ENCODE results near the gene GPR132. TPM values are rescaled to one million over a fixed set of nuclear protein-coding genes. Genes with fewer than 3 reads are reported as not detected.

GPR132 gene
- total and polyA plus RNA-seq, 8 donors, result 0.61 to 10.4 (median 1.4) TPM

DNA sequence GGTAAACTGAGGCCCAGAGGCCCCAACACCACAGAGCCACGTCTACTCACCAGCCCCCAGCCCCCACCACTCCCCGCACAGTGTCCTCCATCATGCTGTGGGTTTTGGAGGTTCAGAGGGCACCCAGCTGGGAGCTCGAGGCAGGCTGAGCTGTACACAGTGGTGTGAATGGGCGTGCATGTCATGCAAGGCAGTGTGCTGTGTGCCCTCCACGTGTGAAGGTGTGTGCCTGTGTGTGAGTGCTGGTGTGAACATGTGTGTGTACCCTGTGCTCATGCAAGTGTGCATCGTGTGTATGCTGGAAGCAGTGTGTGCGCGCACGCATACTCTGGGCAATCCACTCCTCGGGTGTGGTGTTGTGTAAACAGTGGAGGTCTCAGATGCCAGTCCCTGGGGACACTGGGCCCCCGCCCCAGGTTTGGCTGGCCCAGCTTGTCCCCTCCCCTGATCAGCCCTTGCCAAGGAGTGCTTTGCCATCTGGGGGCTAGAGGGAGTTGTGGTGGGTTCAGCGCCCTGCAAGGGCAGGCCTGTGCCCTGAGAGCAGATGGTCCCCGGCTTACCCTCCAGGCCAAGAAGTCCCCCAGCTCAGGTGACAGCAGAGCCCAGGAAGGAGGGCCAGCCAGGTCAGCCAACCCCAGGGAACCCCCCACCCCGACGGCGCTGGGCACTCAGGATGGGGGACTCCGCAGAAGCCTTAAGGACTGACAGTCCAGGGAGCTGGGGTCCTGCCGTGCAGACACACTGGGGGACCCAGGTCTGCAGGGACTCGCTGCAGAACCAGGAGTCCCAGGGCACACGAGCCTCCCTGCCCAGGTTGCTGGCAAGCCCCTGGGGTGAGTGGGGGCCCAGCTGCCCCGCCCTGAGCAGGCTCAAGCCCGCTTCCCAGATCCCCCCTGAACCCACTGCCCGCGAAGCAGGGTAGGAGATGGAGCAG, 23.8 kb upstream of the GPR132 start:
- Histone ChIP-seq H3K4me3 (no peak overlapping the region), H3K27me3 (peaks cover 0 to 57% of the 10 kb centered on the region in 2 donors), H3K36me3 (no peaks in the 10 kb centered on the region), H3K9me3 (no peaks in the 10 kb centered on the region), H3K27ac (no peak overlapping the region), H3K4me1 (peaks cover 38 to 76% of the 10 kb centered on the region in 2 donors)
- ATAC-seq (no peak), DNase-seq (peak in 1 of 4 donors; percentile 69)
- TF ChIP-seq, protein P1, sequence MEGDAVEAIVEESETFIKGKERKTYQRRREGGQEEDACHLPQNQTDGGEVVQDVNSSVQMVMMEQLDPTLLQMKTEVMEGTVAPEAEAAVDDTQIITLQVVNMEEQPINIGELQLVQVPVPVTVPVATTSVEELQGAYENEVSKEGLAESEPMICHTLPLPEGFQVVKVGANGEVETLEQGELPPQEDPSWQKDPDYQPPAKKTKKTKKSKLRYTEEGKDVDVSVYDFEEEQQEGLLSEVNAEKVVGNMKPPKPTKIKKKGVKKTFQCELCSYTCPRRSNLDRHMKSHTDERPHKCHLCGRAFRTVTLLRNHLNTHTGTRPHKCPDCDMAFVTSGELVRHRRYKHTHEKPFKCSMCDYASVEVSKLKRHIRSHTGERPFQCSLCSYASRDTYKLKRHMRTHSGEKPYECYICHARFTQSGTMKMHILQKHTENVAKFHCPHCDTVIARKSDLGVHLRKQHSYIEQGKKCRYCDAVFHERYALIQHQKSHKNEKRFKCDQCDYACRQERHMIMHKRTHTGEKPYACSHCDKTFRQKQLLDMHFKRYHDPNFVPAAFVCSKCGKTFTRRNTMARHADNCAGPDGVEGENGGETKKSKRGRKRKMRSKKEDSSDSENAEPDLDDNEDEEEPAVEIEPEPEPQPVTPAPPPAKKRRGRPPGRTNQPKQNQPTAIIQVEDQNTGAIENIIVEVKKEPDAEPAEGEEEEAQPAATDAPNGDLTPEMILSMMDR (IDR thresholded peaks at IDR 0.05), result no peak
- intact Hi-C loops (cut with DNase I), result no loop called here

DNA sequence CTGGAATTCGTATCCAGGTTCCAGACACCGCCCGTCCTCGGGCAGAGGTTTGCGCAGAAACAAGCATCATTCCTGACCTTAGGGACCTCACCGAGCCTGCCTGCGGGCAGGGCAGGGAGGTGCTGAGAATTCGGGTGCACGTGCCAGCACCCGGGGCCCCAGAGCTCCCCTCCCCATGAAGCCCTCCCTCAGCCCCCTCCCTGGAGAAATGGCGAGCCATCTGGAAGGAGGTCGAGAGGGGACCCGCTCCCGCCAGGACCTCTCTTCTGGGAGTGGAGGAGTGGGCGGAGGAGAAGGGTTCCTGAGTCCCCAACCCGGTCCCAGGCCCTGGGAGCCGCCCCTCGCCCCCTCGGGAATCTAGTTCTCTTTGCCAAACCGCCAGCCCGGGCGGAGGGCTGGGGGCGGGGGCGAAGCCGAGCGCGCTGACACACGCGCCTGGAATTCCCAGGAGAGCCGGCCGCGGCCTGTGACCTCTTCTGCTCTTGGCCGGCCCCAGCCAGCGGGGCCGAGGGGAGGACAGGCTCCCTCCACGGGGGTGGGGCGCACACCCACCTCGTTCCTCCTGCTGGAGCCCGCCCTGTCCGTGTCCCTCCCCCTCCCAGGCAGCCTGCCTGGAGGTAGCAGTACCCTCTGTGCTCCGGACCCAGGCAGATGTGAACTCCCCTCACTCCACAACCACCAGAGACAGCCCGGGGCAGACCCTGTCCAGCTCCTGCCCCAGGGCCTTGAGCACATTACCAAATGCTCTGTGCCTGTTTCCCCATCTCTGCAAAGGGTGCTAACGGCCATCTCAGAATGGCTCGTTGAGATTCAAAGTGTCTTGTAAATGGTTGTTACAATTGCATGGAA, 23.0 kb upstream of the GPR132 start:
- Histone ChIP-seq H3K27me3 (peaks cover 0 to 48% of the 10 kb centered on the region in 2 donors), H3K9me3 (no peaks in the 10 kb centered on the region), H3K4me1 (peaks cover 35 to 69% of the 10 kb centered on the region in 2 donors), H3K27ac (peak overlapping the region; percentile 66 to 78), H3K36me3 (no peaks in the 10 kb centered on the region), H3K4me3 (peak overlapping the region; percentile 38 to 51)
- intact Hi-C loops (cut with DNase I), result no loop called here
- TF ChIP-seq, protein P1 (IDR thresholded peaks at IDR 0.05), result no peak
- ATAC-seq (peak; percentile 42), DNase-seq (peak in 3 of 4 donors; percentile 61 to 92 (median 77))

DNA sequence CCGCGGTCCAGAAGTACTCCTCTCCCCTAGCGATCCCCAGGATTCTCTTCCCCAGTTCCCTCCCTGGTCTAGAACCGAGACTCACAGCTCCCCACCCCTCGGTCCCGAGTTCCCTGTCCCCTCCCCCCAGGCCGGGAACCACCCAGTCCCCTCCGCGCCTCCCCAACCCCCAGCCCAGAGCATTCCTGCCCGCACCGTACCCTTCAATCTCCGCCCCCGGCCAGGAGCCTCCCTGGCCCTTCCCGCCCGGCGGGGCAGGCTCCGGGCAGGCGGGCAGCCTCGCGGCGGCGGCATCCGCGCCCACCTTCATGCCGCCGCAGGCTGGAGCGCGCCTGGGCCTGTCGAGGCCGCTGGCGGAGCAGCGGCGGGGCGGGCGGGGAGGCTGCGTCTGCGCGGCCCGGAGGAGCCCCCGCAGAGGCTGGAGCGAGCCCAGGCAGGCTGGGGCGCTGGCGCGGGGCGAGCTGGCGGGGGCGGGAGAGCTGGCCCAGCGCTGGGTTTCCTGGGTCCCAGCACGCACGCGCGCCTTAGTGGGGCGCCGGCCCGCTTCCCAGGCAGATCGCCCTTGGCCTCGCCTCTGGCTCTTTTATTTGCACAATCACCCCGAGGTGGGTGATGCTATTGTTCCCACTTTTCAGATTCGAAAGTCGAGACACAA, 22.2 kb upstream of the GPR132 start:
- Histone ChIP-seq H3K27ac (peak overlapping the region; percentile 66 to 78), H3K9me3 (no peaks in the 10 kb centered on the region), H3K4me1 (peaks cover 29 to 63% of the 10 kb centered on the region in 2 donors), H3K27me3 (peaks cover 0 to 40% of the 10 kb centered on the region in 2 donors), H3K36me3 (no peaks in the 10 kb centered on the region), H3K4me3 (peak overlapping the region; percentile 38 to 51)
- TF ChIP-seq, protein P1 (IDR thresholded peaks at IDR 0.05), result no peak
- peak in 3 of 4 donors; percentile 51 to 86 (median 63) for DNase-seq
- intact Hi-C loops (cut with DNase I), result no loop called here
- ATAC-seq, result peak; percentile 24

DNA sequence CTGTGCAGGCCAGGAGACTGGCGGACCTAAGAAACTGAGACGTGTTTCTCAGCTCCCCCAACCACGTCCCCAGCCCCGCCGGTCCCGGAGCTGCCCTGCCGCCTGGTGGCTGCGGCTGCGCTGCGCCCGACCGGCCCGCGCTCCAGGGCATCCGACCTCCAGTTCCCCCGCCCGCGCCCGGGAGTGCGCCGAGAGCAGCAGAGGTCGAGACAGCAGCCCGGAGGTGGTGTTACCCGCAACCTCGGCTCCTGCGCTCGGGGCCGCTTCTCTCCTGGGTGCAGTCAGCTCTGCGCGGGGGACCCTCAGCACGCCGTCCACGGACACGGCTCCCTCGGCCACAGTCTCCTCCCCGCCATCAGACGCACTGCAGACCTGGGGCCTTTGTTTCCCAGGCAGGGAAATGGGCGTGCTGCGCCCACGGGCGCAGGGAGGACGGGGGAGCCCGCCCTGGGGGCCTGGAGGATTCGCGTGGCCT, 21.6 kb upstream of the GPR132 start:
- DNase-seq, result peak in 3 of 4 donors; percentile 83 to 99 (median 84)
- H3K4me1 ChIP-seq, result peaks cover 24 to 57% of the 10 kb centered on the region in 2 donors
- H3K9me3 ChIP-seq, result no peaks in the 10 kb centered on the region
- peak overlapping the region; percentile 38 to 51 for H3K4me3 ChIP-seq
- TF ChIP-seq, protein P1 (IDR thresholded peaks at IDR 0.05), result peak; percentile 70 to 94
- H3K27ac ChIP-seq, result peak overlapping the region; percentile 66 to 78
- intact Hi-C loops (cut with DNase I), result no loop called here
- H3K27me3 ChIP-seq, result peaks cover 0 to 36% of the 10 kb centered on the region in 2 donors
- ATAC-seq, result peak; percentile 63
- no peaks in the 10 kb centered on the region for H3K36me3 ChIP-seq

Measured in left lung (tissue), 10 donors.